PC-3 (cell line): Measurements from ENCODE around the gene SH3BP5.

Experiments
- EZH2 ChIP-seq: fragments of 300-600 bp; sonication (generic); IDR thresholded peaks from one replicate; pipeline ENCODE4 v1.6.1; 2017; ENCODE audit warnings: antibody characterized with exemption, mild to moderate bottlenecking, low read length; ENCODE audit not compliant: unreplicated experiment
- EZH2phosphoT487 ChIP-seq: fragments of 300-600 bp; sonication (generic); IDR thresholded peaks from 2 replicates; pipeline ENCODE4 v1.6.1; 2018; ENCODE audit warnings: mild to moderate bottlenecking, antibody characterized with exemption, low read length, borderline replicate concordance
- TF ChIP-seq, protein P1 (sequence below): fragments of 300-600 bp; sonication (generic); conservative IDR thresholded peaks from 2 replicates; pipeline ENCODE4 v1.5.1; 2017; ENCODE audit warnings: antibody characterized with exemption, low read depth, mild to moderate bottlenecking, low read length

DNA sequence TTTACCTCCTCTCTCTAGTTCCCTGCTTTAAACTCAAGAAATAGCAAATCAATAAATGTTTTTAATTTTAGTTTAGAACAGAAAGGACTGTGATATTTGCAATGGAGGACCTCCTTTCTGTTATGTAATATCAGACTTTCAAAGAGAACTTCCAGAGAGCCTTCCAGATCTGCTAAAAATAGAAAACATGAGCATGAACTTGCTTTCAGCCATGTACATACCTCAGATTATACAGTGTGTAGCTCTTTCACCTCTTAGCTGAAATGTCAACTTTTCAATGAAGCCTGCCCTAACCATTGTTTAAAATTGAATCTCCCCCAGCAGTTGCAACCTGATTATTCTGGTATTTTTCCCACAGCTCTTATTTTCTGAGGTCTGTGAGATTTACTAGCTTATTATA lies 113.7 kb downstream of the SH3BP5 start:
- TF ChIP-seq, protein P1, sequence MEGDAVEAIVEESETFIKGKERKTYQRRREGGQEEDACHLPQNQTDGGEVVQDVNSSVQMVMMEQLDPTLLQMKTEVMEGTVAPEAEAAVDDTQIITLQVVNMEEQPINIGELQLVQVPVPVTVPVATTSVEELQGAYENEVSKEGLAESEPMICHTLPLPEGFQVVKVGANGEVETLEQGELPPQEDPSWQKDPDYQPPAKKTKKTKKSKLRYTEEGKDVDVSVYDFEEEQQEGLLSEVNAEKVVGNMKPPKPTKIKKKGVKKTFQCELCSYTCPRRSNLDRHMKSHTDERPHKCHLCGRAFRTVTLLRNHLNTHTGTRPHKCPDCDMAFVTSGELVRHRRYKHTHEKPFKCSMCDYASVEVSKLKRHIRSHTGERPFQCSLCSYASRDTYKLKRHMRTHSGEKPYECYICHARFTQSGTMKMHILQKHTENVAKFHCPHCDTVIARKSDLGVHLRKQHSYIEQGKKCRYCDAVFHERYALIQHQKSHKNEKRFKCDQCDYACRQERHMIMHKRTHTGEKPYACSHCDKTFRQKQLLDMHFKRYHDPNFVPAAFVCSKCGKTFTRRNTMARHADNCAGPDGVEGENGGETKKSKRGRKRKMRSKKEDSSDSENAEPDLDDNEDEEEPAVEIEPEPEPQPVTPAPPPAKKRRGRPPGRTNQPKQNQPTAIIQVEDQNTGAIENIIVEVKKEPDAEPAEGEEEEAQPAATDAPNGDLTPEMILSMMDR: no peak
- TF ChIP-seq EZH2phosphoT487 (no peak), EZH2 (no peak)
